ENCODE measurements around the gene LPCAT2.

Gene LPCAT2

GRCh38 chr16:55508941-55509931 lies at the start of gene LPCAT2:
LPCAT2 (plus strand) TSS chr16:55509072; CDS start chr16:55509182, 110 bp downstream.
- ATAC-seq = peak; percentile 96
- TF ChIP-seq CSDC2 (CRISPR knock-in tag; IDR thresholded peaks at IDR 0.05) = no peak
- TF ChIP-seq SNAI2 (CRISPR knock-in tag; IDR thresholded peaks at IDR 0.05) = no peak
- no peak for TF ChIP-seq ZNF70 (CRISPR knock-in tag; IDR thresholded peaks at IDR 0.05)
- no peak for TF ChIP-seq BACH2 (CRISPR knock-in tag; IDR thresholded peaks at IDR 0.05; ENCODE audit: borderline replicate concordance)
- TF ChIP-seq TOX (CRISPR knock-in tag; IDR thresholded peaks at IDR 0.05; ENCODE audit: borderline replicate concordance) = no peak
- TF ChIP-seq CREB5 (CRISPR knock-in tag; IDR thresholded peaks at IDR 0.05; ENCODE audit: low read depth) = no peak
- no peak for TF ChIP-seq CSRNP3 (CRISPR knock-in tag; IDR thresholded peaks at IDR 0.05)
- TF ChIP-seq ZC3H10 (CRISPR knock-in tag; IDR thresholded peaks at IDR 0.05) = no peak
- TF ChIP-seq GLIS3 (CRISPR knock-in tag; IDR thresholded peaks at IDR 0.05) = no peak
- no peak for TF ChIP-seq OSR1 (CRISPR knock-in tag; IDR thresholded peaks at IDR 0.05)
- no peak for TF ChIP-seq RARB (CRISPR knock-in tag; IDR thresholded peaks at IDR 0.05)
- no peak for TF ChIP-seq TCF4 (CRISPR knock-in tag; IDR thresholded peaks at IDR 0.05; ENCODE audit: borderline replicate concordance)
- TF ChIP-seq ZNF565 (CRISPR knock-in tag; conservative IDR thresholded peaks at IDR 0.05; ENCODE audit: low read depth) = no peak
- no peak for TF ChIP-seq PATZ1 (CRISPR knock-in tag; IDR thresholded peaks at IDR 0.05; ENCODE audit: borderline replicate concordance)
- no peak for TF ChIP-seq PPARA (CRISPR knock-in tag; IDR thresholded peaks at IDR 0.05; ENCODE audit: borderline replicate concordance)

- ATAC-seq = no peak
- TF ChIP-seq ZFP3 (CRISPR knock-in tag; IDR thresholded peaks at IDR 0.05) (no peak), ESRRG (CRISPR knock-in tag; IDR thresholded peaks at IDR 0.05) (no peak), TSHZ2 (CRISPR knock-in tag; IDR thresholded peaks at IDR 0.05) (no peak), ARNTL (CRISPR knock-in tag; IDR thresholded peaks at IDR 0.05; ENCODE audit: borderline replicate concordance, low read depth) (no peak), PATZ1 (CRISPR knock-in tag; IDR thresholded peaks at IDR 0.05; ENCODE audit: borderline replicate concordance) (no peak), CREB5 (CRISPR knock-in tag; IDR thresholded peaks at IDR 0.05; ENCODE audit: low read depth) (no peak), ZNF565 (CRISPR knock-in tag; conservative IDR thresholded peaks at IDR 0.05; ENCODE audit: low read depth) (no peak), RARB (CRISPR knock-in tag; IDR thresholded peaks at IDR 0.05) (no peak)
Observed at GRCh38 chr16:55462241-55462640, 46.6 kb upstream of the LPCAT2 start.
